AG20443 (cell line): ENCODE results near the gene MTA2.

Experiments
- DNase-seq: peaks from one replicate; pipeline ENCODE4 v3.0.0; 2012; ENCODE audit warnings: low spot score, mixed read lengths

MTA2 gene

DNA sequence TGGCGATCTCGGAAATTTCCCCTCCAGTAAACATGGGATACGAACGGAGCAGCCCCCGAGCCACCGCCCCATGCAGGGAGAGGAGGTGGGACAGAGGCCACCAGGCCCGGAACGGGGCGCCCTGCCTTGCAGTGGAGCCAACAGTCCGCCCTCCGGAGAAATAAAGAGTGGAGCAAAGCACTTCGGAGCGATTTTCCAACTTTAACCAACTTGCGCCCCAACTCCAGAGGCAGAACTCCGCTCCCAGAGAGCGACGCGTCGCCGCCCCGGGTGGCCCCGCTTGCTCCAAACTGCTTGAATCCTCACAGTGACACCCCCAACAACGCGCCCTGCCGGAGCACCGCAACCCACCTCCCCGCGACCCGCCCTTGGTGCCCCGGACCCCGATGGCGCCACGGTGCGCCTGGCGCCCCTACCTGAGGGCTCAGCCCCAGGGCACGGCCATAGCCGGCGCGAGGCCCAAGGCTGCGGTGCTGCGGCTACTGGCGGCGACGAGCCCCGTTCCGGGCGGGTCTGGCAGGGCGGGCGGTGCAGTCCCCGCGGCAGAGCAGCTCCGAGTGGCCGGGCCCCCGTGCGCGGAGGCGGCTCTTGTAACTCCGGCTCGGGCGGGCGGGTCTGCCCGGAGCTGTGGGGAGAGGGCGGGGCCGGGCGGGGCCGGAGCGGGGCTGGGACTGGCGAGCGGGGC is 55.3 kb downstream of the MTA2 start, which contains the start of gene AHNAK:
Gene AHNAK (minus strand): TSS at position 563 of the 685 bp plus-strand sequence. CDS start 10,708 bp downstream, outside the sequence.
- DNase-seq, result peak; percentile 84

DNA sequence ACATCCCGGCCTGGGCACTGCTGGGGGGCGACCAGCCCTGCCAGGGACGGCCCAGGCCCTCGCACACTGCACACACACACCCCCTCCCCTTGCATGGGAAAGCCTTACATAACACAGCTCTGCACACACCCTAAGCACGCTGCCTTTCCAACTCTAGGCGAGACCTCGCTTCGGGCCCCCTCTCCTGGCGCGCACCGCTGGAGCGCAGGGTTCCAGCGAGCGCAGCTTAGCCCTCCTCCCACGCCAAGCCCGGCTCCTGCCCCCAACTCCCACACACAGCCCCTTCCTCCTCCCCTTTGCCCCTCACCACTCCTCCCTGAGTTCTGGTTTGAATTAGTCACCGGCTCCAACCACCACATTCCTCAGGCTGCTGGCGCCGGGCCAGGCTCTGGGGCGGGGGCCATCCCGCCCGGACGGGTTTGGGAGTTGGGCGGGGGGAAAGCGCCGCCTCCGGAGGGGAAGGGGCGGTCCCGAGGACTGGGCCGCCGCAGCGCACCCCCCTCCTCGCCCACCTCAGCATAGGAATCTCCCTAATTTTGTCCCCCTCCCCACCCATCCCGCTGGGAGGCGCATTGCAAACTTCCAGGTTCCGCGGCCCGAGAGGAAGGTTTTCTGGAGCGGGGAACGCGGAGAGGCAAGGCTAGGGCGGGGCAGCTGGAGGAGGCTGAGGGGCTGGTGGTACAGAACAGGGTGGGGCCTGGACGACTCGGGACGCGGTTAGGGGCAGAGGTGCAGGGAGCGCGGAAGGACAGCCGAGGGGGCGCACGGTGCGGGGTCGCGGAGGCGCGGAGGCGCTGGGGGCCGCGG is 56.0 kb downstream of the MTA2 start:
- DNase-seq, result peak; percentile 91

DNA sequence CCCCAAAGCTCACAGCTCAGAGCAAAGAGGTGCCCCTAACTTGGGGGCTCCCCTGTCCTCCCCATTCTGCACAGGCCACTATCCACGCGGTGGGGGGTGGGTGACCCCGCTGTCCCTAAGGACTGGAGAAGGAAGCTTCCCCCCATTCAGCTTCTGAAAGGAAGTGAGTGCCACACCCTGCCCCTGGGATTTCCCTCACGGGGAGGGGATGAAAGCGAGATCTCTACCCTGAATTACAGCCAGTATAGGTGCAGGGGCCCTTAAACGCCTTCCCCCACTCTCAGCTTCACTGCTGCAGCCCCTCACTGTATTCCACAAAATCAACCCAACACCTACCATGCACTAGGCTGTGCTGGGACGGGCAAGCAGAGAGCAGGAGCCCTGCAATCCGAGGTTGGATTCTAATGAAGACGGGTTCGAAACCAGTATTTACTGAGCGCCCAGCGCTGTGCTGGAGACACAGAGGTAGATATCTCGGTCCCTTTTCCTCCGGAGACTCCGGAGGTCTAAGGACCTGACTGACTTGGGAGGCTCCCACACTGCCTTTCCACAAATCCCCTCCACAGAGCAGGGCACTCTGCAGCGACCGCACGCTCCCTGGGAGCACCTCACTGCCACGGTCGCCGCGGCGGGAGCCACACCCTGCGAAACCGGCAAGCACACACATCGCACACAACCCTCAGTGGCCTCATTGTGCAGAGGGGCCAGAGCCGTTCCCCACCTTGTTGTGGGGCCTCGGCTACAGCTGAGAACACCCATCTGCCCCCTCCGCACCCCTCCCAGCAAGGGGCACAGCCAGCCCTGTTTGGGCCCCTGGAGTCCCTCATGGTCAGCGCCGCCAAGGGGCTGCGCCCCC is 56.9 kb downstream of the MTA2 start:
- DNase-seq, result no peak

DNA sequence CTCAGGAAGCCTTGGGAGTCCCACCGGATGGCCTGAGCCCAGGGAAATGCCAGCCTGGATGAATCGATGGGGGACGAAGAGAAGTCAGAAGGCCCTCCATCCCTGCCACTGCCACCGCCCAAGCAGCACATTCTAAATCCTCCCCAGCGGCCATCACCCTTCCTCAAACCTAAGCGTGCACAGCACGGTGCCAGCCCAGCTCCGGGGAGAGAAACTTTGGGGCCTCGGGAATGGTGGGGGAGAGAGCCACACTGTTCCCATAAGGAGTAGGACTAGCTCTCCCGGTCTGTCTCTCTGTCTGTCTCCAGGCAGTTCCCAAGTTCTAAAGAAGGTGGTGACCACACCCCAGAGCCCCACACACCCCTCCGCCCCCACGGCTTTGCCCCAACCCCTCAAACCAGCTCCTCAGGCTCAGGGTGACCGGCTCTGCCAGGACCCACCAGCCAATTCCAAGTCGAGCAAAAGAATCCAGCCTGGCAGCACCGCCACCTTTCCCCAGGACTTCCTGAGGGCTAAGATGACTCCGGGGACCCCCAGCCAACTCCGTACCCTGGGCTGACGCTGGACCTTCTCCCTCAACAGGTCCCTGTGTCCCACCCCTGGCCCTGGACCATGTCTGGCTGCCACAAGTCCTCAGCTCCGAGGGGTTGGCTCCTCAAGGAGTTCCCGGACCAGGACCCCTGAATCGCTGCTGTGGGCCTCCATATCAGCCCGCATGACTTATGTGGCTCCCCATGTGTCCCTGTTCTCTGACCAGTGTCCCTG is 57.8 kb downstream of the MTA2 start:
- no peak for DNase-seq
